ENCODE data around the gene RAPGEF4.

Gene RAPGEF4

DNA sequence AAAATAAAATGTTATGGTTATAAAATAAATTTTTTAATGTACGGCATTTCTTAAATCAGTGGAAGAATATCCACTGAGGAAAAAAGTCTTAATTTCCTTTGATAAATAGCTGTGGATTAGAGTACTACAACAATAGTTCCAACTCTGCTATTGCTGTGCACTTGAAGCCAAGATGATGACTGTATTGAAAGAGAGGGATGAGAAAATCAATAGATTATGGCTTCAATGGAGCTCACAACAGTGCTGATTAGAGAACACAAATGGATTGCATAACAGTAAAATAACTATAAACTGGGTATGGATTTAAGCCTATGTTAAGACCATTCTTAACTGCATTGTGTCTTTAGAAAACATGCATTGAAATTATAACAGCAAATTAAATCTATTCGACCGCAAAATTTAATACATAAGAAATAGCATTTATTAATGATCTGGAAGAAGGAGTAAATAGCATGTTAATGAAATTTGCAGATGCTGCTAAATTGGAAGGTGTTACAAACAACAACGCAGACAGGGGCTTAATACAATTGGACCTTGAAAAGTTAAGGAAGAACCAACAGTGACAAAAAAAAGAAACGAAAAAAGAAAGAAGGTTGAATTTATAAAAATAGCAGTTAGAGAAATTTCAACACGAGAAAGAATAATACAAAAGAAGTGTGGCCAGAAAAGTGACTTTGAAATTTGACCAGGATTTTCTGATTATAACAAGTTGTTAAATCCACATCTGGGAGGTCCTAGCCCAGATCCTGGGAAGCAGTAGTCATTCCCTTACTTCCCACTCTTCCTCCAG is 331.4 kb downstream of the RAPGEF4 start:
- Histone ChIP-seq H3K27ac (ENCODE audit: extremely low read depth, low read depth, low read length) (no peak overlapping the region), H3K9me3 (ENCODE audit: control insufficient read depth, insufficient read depth, low read depth, low read length) (no peaks in the 10 kb centered on the region), H3K36me3 (ENCODE audit: control insufficient read depth in 2 of 2, insufficient read depth in 1 of 2, low read length in 2 of 2) (no peaks in the 10 kb centered on the region), H3K4me3 (ENCODE audit: low read depth, low read length) (no peak overlapping the region), H3K4me1 (ENCODE audit: control insufficient read depth, insufficient read depth, low read length) (no peaks in the 10 kb centered on the region)
- TF ChIP-seq ZFP41 (tag by site-specific recombination; IDR thresholded peaks at IDR 0.05; ENCODE audit: borderline replicate concordance), result no peak
- no peak for TF ChIP-seq ZNF426 (tag by site-specific recombination; IDR thresholded peaks at IDR 0.05)
- TF ChIP-seq, protein P1, sequence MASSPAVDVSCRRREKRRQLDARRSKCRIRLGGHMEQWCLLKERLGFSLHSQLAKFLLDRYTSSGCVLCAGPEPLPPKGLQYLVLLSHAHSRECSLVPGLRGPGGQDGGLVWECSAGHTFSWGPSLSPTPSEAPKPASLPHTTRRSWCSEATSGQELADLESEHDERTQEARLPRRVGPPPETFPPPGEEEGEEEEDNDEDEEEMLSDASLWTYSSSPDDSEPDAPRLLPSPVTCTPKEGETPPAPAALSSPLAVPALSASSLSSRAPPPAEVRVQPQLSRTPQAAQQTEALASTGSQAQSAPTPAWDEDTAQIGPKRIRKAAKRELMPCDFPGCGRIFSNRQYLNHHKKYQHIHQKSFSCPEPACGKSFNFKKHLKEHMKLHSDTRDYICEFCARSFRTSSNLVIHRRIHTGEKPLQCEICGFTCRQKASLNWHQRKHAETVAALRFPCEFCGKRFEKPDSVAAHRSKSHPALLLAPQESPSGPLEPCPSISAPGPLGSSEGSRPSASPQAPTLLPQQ (tag by site-specific recombination; IDR thresholded peaks at IDR 0.05), result no peak
- TF ChIP-seq IKZF3 (tag by site-specific recombination; IDR thresholded peaks at IDR 0.05), result no peak
- ChIA-PET CTCF (interaction anchor here (1.5 to 2.7 kb wide), 2 partner anchors 10 to 39 kb away, joined by 4 to 15 read pairs; no protein-coding TSS in a partner anchor), POLR2A (no interaction called here)

DNA sequence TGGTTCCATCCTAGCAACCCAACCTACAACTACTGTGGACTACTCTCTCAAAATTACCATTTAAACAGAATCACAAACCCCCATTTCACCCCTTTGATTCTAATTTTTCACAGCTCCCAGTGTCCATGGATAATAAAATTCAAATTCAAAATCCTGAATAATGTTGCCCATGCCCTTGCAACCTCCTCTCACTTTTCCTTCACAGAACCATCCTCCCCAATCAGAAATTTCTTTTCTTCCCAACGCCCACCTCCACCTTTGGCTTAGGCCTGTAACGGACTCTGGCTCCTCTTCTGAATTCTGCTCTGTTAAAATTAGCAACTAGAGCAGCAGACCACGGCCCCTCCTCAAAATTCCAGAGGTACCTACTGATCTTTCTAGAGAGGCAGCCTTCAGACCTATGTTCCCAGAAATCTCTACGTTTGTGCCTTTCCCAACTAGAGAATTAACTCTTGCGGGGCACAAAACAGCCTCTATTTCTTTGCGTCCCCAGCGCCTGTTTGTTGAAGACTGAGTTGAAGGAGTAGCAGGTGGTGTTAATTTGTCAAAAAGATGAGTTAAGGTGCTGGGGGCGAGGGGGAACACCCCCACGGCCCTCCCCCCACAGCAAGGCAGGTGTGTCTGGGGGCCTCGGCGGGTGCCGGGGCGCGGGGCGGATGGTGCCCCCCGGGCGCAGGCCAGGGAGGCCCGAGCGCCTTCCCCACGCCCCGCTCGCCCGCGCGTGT is 339.6 kb downstream of the RAPGEF4 start:
- peak overlapping the region; percentile 88 for H3K4me3 ChIP-seq (ENCODE audit: low read depth, low read length)
- no peaks in the 10 kb centered on the region for H3K36me3 ChIP-seq (ENCODE audit: control insufficient read depth in 2 of 2, insufficient read depth in 1 of 2, low read length in 2 of 2)
- H3K27ac ChIP-seq (ENCODE audit: extremely low read depth, low read depth, low read length), result peak overlapping the region; percentile 91
- no peaks in the 10 kb centered on the region for H3K9me3 ChIP-seq (ENCODE audit: control insufficient read depth, insufficient read depth, low read depth, low read length)
- ChIA-PET CTCF (interaction anchor here (2.8 kb wide), 1 partner anchor 48 kb away, joined by 12 read pairs; no protein-coding TSS in a partner anchor), POLR2A (interaction anchor here (0.5 to 1.0 kb wide), 3 partner anchors 9 to 49 kb away, joined by 3 to 4 read pairs (median 3); no protein-coding TSS in a partner anchor)
- TF ChIP-seq ZNF10 (tag by site-specific recombination; IDR thresholded peaks at IDR 0.05) (peak; percentile 81), ZNF341 (tag by site-specific recombination; IDR thresholded peaks at IDR 0.05; ENCODE audit: low read depth) (no peak), ZNF561 (tag by site-specific recombination; IDR thresholded peaks at IDR 0.05; ENCODE audit: borderline replicate concordance) (0 out of 2 replicates have a peak, but pooled peaks have one; percentile 33), GLIS2 (tag by site-specific recombination; IDR thresholded peaks at IDR 0.05) (peak; percentile 49; the same call in 1 of the 2 replicates), ZNF335 (tag by site-specific recombination; conservative IDR thresholded peaks at IDR 0.05) (peak; percentile 82), ZBTB20 (tag by site-specific recombination; IDR thresholded peaks at IDR 0.05) (peak; percentile 14; the same call in 1 of the 2 replicates), ZBTB8A (tag by site-specific recombination; IDR thresholded peaks at IDR 0.05) (peak; percentile 94)
- TF ChIP-seq, protein P2, sequence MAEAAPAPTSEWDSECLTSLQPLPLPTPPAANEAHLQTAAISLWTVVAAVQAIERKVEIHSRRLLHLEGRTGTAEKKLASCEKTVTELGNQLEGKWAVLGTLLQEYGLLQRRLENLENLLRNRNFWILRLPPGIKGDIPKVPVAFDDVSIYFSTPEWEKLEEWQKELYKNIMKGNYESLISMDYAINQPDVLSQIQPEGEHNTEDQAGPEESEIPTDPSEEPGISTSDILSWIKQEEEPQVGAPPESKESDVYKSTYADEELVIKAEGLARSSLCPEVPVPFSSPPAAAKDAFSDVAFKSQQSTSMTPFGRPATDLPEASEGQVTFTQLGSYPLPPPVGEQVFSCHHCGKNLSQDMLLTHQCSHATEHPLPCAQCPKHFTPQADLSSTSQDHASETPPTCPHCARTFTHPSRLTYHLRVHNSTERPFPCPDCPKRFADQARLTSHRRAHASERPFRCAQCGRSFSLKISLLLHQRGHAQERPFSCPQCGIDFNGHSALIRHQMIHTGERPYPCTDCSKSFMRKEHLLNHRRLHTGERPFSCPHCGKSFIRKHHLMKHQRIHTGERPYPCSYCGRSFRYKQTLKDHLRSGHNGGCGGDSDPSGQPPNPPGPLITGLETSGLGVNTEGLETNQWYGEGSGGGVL (tag by site-specific recombination; IDR thresholded peaks at IDR 0.05), result peak; percentile 47; the same call in 1 of the 2 replicates
- TF ChIP-seq, protein P3, sequence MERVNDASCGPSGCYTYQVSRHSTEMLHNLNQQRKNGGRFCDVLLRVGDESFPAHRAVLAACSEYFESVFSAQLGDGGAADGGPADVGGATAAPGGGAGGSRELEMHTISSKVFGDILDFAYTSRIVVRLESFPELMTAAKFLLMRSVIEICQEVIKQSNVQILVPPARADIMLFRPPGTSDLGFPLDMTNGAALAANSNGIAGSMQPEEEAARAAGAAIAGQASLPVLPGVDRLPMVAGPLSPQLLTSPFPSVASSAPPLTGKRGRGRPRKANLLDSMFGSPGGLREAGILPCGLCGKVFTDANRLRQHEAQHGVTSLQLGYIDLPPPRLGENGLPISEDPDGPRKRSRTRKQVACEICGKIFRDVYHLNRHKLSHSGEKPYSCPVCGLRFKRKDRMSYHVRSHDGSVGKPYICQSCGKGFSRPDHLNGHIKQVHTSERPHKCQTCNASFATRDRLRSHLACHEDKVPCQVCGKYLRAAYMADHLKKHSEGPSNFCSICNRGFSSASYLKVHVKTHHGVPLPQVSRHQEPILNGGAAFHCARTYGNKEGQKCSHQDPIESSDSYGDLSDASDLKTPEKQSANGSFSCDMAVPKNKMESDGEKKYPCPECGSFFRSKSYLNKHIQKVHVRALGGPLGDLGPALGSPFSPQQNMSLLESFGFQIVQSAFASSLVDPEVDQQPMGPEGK (tag by site-specific recombination; IDR thresholded peaks at IDR 0.05), result peak; percentile 55; the same call in 1 of the 2 replicates
- TF ChIP-seq, protein P4, sequence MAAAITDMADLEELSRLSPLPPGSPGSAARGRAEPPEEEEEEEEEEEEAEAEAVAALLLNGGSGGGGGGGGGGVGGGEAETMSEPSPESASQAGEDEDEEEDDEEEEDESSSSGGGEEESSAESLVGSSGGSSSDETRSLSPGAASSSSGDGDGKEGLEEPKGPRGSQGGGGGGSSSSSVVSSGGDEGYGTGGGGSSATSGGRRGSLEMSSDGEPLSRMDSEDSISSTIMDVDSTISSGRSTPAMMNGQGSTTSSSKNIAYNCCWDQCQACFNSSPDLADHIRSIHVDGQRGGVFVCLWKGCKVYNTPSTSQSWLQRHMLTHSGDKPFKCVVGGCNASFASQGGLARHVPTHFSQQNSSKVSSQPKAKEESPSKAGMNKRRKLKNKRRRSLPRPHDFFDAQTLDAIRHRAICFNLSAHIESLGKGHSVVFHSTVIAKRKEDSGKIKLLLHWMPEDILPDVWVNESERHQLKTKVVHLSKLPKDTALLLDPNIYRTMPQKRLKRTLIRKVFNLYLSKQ (tag by site-specific recombination; IDR thresholded peaks at IDR 0.05; ENCODE audit: borderline replicate concordance), result no peak
- no peaks in the 10 kb centered on the region for H3K4me1 ChIP-seq (ENCODE audit: control insufficient read depth, insufficient read depth, low read length)
